Measurements from ENCODE around the gene NFIA.
"Not testable (repeated sequence)": the region's sequence is repeated elsewhere in the genome, so short reads cannot be mapped to it uniquely, and the experiment has no call there.

NFIA gene

DNA sequence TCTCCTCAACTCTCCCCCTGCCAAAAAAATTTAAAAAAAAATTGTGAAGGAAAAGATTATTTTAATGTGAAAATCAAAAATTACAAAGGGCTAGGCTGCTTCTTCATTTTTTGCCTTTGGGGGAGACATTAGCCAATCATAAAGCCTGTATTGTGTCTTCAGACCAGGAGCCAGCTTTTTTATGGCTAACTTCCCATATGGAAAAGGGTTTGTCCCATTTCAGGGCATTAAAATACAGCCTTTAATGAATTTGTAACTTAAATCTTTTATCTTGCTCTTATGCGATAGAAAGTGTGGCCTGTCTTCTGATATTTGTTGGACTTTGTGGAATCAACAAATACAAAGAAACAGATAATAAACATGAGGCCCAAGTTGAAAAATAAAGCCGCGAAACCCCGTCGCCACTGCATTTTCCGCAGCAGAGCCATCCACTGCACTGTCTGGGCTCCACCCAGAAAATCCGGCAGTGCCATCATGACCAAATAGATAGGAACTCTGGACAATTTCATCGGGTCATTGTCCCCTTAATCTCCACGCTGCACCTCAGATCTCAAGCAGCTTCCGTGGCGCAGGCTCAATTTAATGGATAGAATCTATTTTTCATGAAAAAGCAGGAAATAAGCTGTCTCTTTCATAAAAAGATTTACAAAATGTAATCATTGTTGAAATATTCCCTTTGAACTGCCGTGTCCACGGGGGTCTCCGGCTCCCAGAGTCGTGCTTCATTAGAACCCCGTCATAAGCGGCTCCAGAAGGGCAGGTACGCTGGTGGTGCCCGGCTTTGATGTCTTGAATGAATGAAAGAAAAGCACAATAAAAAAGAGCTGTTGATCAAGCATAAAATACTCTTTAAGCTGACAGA is 365.0 kb downstream of the NFIA start:
- DNase-seq (ENCODE audit: low read depth in 4 of 4, low spot score in 1 of 4), result no peak

DNA sequence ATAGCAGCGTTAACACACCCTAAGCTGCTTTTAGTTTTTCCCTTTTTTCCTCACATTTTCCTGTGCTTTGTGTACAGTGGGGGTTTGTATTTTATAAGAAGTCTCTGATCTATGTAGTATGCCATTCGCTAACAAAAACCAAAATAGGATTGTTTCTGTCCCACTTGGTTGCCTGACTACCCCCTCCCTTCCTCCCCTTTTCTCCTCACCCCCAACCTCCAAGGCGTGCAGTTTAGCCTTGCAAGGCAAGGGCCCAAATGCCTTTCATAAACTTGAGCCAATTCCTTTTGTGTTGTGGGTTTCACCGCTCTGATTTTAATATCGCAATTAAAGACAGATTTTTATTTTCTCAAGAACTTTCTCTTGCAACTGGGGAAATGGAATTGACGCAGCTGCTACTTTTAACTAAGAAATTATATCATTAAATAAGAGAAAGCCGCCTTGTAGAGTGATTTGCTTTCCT is 365.6 kb downstream of the NFIA start:
- DNase-seq (ENCODE audit: low read depth in 4 of 4, low spot score in 1 of 4), result no peak

DNA sequence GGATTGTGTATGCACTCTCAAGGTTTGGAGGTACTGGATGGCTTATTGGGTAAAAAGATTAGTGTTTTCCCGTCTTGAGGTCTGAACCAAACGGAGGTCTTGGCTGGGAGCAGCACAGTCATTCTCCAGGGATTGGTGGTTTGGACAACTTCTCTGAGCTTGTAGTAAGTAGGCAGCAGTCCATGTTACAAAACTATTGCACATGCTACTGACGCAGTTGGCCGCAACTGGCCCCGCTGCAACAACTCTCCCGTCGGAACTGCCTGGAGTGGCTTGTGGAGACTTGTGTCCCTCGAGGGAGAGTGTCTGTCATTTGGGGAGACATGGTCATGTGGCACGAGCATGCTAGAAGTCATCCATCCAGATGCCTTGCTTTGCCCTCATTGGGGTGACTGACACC is 366.6 kb downstream of the NFIA start:
- no peak for DNase-seq (ENCODE audit: low read depth in 4 of 4, low spot score in 1 of 4)

- DNase-seq (ENCODE audit: low read depth in 4 of 4, low spot score in 1 of 4), result no peak
Measured at GRCh38 chr1:61449410-61449809, 367.0 kb downstream of the NFIA start.

- no peak for DNase-seq (ENCODE audit: low read depth in 4 of 4, low spot score in 1 of 4)
Measured at GRCh38 chr1:61450454-61450853, 368.1 kb downstream of the NFIA start.

DNA sequence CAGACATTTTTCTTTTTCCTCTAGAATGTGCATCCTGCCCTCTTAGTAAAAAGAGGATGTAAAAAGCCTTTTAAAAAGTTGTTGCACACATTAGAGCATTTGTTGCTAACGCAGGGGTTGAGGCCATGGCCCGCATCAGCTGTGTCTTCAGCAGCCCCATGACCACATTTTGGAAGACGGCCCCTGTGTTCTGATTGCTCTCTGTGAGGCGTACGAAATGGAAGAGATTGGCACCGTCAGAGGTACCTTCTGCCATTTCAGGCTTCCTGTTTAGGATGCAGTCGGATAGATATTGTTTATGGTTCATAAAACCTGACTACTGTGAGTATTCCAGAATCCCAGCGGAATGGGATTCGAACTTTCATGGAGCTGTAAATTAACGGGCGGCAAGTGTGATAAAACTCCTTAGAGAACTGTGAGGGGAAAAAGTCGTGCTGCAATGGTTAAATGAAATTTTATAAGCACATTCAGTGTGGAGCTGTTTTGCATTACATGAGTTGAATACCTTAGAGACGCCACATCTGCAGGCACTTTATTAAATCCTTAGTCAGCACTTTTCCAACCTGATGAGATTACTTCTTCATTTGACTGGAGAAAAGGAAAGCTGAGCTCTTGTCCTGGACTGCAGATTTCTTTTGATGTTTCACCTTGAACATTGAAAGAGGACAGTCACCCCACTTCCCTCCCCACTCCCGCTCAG is 368.7 kb downstream of the NFIA start:
- DNase-seq (ENCODE audit: low read depth in 4 of 4, low spot score in 1 of 4), result no peak

GRCh38 chr1:61451572-61451968 is 369.2 kb downstream of the NFIA start:
- DNase-seq (ENCODE audit: low read depth in 4 of 4, low spot score in 1 of 4), result no peak

DNA sequence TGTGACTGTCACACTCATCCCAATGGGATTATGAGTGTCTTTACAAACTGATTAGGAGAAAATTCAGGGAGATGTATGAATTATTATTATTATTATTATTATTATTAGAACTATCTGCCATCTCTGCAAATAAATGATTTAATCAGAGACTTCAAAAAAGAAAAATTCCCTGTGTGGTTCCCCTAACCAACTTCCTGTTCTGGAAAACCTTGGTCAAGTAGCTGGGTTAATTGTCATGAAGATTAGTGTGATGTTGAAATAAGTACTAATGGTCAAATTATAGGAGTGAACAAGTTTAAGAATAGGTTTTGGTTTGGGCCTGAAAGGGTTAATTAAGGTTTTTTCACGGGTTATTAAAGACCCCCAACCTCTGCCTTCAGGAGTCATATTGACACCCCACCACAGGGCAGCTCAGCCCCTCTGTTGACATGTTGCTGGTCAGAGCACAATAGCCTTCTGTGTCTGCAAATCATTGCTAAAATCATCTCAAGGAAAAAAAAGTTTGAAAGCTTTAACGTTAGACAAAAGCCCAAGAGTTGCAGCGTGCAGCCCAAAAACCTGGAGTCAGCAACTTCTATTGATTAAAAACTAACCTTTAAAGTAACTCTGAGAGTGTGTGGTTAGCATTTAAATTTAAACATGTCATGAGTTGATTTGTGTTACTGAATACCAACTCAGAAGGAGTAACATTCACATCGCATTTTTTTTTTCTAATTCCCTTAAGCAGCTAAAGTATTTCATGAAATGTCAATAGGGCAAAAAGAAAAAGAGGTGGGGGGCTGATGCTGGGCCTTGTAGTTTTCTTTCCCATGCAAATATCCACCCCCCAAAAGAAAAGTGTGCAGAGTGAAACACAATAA is 370.0 kb downstream of the NFIA start:
- DNase-seq (ENCODE audit: low read depth in 4 of 4, low spot score in 1 of 4), result no peak

DNA sequence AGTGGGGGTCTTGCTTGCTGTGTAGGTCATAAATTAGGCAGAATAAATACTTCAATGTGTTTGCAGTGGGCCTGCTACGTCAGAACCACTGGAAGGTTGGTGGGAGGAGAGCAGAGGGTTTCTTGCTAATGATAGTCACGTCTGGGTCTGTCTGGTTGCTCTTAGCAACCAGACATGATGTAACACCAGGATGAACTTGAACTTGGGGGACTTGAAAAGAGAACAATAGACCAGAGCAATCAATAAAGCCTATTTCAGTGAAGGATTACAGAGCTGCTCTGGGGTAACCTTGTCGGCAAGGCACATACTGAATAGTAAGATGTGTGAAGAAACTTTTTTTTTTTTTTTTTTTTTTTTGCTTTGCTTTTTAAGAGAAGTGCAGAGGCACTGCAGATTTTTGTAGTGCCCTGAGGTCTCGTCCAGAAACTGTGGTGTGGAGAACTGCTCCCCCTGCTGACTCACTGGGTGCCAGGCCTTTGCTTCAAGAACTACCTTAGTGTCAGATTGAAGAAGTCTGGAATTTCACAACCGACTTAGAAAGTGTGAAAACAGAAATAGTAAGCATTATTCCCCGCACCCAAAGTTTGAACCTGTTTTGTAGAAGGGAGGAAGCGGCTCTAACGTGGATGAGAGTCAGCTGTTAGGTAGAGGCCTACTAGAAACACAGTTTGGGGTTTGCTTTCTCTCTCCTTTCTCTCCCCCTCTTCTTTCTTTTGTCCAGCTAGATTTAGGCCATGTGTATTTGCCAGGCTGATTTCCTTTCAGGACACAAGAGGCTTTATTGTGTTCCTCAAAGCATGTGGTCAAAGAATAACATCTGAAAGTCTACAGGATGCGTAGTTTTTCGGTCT is 371.0 kb downstream of the NFIA start:
- peak; percentile 40 to 54 (median 42) for DNase-seq (ENCODE audit: low read depth in 4 of 4, low spot score in 1 of 4)

- DNase-seq (ENCODE audit: low read depth in 4 of 4, low spot score in 1 of 4), result no peak
Measured at GRCh38 chr1:61455400-61455799, 373.0 kb downstream of the NFIA start.

DNA sequence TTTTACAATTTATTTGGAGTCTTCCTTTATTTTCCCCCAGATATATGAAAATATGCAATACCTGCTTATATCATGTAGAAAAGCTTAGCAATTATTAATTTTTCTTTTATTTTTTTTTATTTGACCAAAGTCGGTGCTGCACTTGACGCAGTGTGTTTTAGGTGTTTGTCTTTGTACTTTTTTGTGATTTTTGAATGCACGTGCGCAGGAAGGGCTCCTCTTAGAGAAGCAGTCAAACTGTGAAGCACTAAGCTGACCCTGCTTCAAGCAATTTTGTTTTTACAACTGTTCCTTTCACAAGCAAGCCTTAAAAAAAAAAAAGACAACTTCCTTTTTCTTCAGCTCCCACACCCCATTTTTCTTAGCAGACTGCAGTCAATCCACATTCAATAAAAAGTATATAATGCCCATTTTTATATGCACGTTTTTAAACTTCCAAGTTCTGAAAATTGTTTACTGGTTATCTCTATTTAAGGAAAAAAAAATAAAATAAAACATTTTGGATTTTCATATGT is 375.2 kb downstream of the NFIA start:
- no peak for DNase-seq (ENCODE audit: low read depth in 4 of 4, low spot score in 1 of 4)

- no peak for DNase-seq (ENCODE audit: low read depth in 4 of 4, low spot score in 1 of 4)
Measured at GRCh38 chr1:61459345-61459744, 377.0 kb downstream of the NFIA start.

DNA sequence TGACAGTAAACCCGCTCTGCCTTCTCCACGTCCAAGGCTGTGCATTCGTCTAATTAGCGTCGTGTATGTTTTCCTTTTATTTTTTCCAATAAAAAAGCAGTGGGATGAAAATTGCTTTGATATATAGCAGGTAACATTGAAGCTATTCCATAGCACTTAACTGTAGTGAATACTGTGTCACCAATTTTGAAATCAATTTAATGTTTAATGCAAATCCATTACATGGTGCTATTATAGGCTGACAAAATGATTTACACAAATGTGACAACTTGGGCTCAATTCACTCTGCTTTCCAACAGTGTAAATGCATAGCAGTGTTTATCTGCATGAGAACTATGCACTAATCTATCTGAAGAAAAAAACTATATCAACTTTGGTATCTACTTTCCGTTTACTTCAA is 377.8 kb downstream of the NFIA start:
- DNase-seq (ENCODE audit: low read depth in 4 of 4, low spot score in 1 of 4), result no peak

- no peak for DNase-seq (ENCODE audit: low read depth in 4 of 4, low spot score in 1 of 4)
Measured at GRCh38 chr1:61461406-61462384, 379.3 kb downstream of the NFIA start.

DNA sequence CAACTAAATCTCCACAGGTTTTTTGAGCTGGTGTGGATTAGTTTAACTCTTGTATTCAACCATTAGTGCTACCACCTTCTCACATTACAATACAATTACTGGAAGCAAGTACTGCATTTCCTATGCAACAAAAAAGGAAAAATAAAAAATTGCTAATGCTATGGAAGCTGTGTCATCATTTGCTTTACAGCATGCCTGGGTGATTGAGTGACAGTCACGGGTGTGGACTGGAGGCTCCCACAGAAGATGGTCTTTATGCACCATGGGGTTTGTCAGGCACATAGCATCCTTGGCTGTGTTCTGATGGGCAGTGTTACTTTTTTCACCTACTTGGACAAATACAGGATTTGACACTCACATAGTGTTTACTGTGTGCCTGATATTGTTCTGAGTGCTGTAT is 380.3 kb downstream of the NFIA start:
- DNase-seq (ENCODE audit: low read depth in 4 of 4, low spot score in 1 of 4), result no peak

GRCh38 chr1:61463220-61463619 is 380.9 kb downstream of the NFIA start:
- no peak for DNase-seq (ENCODE audit: low read depth in 4 of 4, low spot score in 1 of 4)

DNA sequence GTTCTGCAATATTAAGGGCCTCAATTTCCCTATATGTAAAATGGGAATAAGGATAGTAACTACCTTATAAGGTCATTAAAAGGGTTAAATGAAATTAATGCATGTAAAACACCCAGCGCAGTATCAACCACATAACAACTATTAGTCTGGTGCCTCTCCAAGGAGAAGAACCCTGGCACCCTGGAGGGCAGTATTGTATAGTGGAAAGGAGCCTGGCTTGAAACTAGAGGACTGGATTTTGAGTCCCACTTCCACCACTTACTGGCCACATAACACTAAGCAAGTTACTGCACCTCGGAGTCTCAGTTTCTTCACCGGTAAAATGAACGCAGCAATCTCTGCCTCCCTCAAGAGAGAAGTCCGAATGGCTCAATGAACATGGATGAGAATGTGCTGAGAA is 385.5 kb downstream of the NFIA start:
- DNase-seq (ENCODE audit: low read depth in 4 of 4, low spot score in 1 of 4), result not testable (repeated sequence)

GRCh38 chr1:61469365-61469764 is 387.0 kb downstream of the NFIA start:
- no peak for DNase-seq (ENCODE audit: low read depth in 4 of 4, low spot score in 1 of 4)

DNA sequence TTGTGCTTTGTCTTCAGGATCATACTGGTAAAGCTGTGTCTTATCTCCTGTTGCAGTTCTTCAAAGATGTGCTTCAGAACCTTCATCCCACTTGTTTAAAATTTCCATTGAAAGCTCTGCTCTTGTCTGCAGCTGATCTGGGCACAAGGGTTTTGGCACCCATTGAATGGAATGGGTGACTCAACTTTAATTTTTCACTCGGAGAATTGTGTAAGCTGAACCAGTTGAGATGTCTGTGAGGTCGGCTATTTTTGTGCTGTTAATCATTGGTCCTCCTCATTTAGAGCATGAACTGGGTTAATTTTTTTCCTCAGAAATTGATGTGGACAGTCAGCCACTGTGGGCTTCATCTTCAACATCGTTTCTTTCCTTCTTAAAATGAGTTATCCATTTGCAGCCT is 390.5 kb downstream of the NFIA start:
- no peak for DNase-seq (ENCODE audit: low read depth in 4 of 4, low spot score in 1 of 4)
